Fibroblast of skin of right biceps (primary cell): ENCODE measurements around the gene ZNF618.
"Not testable (repeated sequence)": the region's sequence is repeated elsewhere in the genome, so short reads cannot be mapped to it uniquely, and the experiment has no call there.

Source experiments
- DNase-seq: peaks from one replicate; pipeline ENCODE4 v3.0.0-alpha.2; 2013

ZNF618 gene

DNA sequence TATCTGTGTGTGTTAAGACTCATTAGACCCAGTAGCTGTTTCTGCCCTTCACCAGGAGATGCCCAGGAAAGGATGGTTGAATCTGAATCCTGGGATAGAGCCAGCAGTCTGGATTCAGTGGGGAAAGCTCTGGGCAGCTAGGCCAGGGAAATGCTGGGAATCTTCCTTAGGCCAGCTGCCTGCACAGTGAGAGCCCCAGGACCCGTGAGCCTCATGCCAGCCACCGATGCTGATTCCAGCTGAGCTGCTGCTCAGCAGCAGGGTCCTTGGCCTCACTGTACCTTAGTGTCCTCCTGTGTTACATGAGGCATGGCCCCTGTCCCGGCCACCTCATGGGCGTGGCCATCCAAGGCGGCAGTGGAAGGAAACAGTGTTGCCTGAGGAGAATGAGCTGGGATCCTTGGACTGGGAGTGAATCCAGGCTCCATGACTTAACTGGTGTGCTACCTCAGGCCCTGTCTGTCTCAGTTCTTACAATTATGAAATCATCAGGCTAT, 114.9 kb downstream of the ZNF618 start:
- no peak for DNase-seq

DNA sequence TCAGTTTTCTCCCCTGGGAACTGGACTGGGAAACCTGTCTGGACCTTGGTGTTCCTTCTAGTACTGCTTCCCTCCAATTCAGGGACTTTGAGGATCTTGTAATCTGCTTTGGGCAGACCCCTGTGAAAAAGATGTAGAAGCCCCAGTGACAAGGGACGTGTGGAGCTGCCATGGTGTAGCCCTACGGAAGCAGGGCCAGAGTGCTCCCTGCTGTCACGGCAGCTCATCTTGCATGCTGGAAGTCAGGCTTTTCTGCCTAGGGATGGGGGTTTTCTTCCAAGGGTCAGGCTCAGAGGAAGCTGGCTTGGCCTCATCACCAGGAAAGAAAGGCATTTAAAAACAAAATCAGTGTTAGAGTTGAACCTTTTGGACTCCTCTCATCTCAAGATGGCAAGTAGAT, 115.6 kb downstream of the ZNF618 start:
- DNase-seq = no peak

DNA sequence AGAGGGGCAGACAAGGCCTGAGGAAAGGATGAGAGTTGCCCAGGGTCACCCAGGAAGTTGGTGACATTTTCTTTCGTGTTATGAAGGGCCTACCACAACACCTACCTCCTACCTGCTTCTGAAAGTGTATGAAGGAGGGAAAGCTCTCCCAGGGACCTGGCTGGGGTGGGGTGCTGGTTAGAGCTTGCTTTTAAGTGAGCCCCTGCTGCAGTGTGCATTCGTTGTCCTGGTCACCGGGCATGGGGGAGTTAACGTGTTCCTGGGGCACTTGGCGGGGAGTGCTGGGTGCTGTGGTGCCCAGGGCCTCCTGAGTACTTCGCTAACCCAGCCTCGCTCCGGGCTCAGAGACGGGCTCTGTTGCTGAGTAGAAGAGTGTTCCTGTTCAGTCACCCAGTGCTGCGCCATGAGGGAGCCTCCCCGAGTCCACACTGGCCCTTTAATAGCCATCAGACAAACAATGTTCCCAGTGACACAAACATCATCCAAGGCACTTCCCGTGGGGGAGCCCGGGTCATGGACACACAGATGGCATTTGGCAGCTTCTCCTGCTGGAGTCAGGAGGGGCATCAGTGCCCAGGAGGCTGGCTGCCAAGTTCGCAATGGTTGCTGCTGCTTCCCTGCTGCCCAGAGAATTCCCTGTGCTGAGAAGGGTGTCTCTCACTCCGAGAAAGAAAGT, 116.3 kb downstream of the ZNF618 start:
- DNase-seq = no peak

DNA sequence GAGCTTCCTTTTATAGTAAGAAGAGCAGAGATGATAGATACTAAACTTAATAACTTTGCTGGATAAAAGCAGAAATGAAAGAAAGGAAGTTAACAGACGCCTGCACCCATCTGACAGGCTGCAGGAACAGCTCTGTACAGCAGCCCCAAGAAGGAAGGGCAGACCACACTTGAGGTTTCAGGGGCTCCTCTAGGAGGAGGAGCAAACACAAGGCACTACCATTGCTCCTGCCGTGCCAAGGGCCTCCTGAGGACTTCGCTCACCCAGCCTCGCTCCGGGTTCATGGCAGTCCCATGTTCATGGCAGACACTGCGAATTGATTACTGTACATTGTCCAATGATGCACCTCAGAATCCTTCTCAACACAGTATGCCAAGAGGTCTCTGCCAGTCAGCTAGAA, 116.9 kb downstream of the ZNF618 start:
- no peak for DNase-seq

DNA sequence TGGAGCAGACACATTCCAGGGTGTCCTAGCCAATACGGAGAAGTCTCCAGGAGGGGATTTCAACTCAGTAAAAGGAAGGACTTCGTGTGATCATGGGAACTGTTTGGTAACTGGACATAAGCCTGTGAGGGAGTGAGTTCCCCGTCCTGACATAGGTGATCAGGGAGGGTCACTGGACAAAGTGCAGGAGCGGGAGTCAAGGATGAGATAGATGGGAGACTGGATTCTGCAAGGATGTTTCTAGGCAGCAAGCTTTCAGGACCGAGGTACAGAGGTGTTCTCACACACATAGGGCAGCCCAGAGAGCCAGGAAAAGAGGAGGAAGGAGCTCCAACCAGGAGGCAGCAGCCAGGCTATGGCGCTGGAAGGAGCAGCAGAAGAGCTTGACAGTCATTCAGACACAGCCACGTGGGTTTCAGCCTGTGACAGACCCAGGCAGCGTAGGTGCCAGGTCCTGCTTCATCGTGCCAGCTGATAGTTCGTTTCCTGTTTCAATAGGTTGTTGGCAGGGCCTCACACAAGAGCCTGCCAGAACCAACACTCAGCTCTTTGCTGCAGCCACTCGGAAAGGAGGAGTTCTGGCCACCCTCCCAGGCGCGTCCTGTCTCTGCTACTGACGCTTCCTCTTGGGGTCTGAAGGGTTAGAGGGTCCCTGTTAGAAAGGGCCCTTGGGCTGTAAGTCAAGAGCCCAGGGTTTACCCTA, 117.9 kb downstream of the ZNF618 start:
- DNase-seq = peak; percentile 33

DNA sequence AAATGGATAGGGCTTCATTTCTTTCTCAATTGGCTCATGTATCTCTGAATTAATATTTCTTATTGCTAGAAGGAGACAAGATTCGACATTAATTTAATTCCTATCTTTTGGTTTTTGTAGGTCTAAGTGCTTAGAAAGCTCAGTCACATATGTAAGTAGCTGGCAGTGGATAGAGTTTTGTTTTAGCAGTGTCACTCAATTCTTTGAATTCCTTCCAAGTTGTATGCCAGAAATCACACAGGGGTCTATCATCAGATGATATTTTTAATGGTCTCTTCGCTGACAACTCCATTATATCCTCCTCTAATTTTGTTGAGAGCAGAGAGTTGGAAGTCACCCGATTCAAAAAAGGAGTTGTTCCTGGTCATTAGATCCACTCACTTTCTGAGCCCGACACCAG, 119.3 kb downstream of the ZNF618 start:
- no peak for DNase-seq

DNA sequence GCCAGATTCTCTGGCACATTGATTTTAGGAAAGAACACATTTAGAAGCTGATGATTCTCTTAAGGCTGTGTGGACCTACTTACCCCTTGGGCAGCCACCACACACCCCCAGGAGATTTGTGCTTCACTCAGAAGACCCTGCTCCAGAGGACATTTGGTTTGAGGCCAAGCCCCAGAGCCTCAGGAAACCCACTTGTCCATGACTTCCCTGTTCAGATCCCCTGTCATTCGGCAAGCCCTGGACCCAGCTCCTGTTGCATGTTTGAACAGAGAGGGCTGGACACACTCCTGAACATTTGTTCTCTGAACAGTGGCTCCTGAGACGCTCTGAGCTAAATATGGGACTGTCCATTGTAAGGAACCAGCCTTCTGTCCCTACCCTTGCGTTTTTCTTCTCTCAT, 119.9 kb downstream of the ZNF618 start:
- no peak for DNase-seq

DNA sequence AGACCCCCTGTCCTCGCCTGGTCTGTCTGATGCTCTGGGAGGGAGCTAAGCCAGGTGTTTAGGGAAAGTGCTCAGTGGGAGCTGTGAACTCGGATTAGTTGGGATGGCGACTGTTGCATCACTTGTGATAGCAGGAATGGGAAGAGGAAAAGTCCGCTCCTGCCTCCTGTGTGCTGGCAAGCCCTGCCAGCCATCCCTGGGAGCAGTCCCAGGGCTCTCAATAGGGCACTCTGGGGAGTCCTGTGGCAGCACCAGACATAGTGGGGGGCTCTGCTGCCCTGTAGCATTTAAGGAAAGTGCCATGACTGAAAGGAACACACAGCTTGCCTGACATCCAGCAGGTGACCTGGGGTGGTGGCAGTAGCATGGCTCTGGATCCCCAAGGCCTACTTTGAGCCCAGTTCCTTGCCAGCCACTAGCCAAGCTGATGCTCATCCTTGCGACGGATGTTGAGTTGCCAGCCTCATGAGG, 120.5 kb downstream of the ZNF618 start:
- DNase-seq = no peak

DNA sequence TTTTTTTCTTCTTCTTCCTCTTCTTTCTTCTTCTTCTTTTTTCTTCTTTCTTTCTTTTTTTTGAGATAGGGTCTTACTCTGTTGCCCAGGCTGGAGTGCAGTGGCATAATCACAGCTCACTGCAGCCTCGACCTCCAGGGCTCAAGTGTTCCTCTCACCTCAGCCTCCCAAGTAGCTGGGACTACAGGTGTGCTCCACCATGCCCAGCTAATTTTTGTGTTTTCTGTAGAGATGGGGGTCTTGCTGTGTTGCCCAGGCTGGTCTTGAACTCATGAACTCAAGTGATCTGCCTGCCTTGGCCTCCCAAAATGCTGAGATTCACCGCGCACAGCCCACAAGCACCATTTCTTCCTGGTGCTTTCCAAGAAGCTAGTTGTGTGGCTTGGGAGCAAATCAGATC, 121.0 kb downstream of the ZNF618 start:
- not testable (repeated sequence) for DNase-seq

DNA sequence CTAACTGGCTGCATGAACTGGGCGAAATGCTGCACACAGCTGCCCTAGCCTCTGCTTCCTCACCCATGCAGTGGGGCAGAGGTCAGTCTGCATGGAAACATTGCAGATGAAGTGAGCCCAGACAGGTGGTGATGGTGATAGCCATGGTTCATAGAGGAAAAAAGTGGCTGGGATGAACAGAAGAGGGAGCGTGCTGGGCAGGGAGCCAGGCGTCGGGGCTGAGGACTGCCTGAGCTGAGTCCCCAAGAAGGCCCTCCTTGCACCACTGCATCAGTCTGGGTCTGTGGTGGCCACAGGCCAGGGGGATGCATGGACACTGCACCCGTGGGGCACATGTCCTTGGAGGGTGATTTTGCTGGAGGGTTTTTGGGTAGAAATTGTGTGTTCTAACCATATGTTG, 121.5 kb downstream of the ZNF618 start:
- no peak for DNase-seq

DNA sequence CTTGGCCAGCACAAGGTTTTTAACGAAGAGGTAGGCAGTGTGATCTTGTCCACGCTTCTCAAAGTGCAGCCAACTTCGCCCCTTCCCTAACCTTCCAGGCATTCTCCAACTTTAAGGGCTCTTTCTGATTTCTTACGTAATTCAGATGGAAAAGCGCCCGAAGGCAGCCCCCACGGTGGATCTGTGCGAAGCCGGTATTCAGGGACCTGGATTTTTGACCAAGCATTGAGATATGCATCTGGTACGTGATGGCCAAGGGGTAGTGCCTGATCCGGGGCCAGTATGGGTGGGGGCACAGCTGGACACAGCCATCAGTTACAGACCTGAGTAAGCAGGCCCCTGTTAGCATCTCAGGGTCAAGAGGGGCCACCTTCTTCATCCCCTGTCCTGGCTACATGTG, 122.0 kb downstream of the ZNF618 start:
- DNase-seq = no peak

DNA sequence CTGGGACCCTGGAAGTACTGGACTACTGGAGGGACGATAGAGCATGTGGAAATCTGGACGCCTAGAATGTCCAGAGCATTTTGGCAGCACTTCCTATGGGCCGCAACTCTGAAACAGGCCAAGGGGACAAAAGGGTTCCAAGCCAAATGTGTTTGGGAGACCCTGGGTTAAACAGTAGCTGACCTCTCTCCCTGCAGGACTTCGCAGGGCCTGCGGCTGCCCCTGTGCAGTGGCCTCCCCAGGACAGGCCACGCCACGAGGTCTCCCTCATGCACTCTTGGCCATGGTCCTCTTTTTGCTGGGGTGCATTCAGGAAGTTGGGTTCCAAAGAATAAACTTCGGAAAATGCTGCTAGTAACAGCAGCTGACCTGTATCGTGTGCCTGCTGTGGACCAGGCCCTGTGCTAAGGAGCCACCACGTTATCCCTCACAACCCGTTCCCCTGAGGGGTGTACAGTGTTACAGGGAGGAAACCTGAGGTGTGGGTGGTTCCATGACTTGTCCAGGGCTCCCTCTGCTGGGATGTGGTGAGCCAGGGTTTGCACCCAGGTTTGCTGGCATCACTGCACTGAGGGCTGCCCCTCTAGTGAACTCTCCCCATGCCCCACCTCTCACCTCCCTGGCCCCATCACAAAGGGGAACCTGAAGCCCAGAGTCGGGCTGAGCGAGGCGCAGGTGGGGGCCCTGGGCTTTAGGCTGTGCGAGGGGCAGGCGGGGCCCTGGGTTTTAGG, 122.6 kb downstream of the ZNF618 start:
- DNase-seq = peak; percentile 36

DNA sequence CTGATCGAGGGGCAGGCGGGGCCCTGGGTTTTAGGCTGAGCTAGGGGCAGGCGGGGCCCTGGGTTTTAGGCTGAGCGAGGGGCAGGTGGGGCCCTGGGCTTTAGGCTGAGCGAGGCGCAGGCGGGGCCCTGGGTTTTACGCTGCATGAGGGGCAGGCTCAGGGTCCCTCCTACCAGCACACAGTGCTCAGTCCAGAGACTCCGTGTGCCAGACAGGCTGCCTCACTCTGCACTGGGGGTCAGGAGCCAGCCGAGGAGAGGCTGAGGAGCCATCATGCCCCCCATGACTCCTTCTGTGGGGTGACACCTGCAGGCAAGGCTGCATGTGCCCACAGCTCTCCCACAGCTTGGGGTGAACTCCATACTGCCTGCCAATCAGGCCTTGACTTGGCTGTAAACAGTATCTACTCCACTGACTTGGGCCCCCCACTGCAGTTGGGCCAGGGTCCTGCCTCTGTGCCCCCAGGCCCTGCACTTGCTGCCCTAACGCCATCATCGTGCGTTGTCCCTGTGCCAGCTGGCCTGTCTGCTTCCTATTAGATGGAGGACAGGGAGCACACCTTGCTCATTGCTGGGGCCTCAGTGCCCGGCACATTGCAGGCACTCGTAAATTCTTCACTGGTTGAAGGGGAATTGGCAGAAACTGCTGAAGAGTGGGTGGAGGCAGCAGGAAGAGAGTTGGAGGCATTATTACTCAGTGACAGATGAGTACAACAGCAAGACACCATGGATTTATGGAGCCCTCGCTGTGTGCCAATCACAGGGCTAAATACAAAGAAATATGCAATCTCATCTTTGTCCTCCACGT, 123.3 kb downstream of the ZNF618 start:
- no peak for DNase-seq

DNA sequence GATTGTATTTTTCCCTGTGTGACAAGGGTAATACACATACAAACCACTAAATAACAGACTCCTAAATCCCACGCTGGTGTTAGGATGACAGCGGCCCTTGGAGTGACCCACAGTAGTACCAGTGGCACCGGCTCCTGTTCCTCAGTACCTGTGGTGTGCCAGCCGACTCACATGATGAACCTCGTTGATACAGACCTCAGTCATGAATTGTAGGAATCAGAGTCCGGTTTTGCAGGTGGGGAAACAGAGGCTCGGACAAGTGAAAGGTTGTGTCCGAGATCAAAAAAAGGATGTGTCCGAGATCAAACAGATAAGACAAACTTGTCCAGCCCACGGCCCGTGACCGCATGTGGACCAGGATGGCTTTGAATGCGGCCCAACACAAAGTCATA, 124.0 kb downstream of the ZNF618 start:
- DNase-seq = no peak

DNA sequence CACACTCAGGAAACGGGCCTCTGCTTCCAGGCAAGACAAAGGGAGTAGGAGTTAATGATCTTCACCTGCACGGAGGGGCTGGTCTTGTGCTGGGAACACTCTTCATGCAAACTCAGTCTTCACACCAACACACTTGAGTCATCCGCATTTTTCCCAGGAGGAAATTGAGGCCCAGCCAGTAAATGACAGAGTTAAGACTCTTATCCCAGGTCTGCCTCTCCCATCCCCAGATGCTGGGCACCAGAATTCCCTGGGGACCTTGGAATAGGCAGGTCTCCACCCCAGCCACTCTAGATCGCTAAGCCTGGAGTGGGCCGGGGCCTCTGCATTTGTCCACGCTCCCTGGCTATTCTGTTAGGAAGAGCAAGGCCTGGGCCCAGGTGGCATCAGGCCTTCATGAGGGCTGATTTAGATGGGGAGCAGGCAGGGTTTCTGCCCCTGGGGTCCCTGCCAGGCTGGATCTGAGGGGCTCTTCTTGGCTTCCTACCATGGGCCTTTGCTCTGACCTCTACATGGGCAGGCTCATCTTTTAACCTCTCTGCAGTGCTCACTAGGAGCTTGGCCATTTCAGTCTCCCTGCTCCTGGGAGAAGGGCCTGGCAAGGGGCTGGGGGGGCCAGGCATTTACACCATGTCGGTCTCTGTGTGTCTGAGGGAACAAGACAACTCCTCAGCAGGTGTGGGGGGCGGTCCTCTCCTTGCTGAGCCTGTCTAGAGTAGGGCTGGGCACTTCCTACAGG, 124.7 kb downstream of the ZNF618 start:
- DNase-seq = peak; percentile 25

DNA sequence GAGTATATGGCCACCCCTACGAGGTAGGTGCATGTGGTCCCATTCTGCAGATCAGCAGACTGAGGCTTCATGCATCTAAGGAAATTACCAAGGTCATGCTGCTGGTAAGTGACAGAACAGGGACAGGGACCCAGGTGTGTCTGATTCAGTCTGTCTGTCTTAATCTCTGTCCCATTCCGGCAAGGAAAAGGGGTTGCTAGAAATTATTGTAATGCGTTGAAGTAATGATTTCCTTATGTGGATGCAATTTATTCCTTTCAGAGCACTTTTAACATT, 125.2 kb downstream of the ZNF618 start:
- DNase-seq = no peak

DNA sequence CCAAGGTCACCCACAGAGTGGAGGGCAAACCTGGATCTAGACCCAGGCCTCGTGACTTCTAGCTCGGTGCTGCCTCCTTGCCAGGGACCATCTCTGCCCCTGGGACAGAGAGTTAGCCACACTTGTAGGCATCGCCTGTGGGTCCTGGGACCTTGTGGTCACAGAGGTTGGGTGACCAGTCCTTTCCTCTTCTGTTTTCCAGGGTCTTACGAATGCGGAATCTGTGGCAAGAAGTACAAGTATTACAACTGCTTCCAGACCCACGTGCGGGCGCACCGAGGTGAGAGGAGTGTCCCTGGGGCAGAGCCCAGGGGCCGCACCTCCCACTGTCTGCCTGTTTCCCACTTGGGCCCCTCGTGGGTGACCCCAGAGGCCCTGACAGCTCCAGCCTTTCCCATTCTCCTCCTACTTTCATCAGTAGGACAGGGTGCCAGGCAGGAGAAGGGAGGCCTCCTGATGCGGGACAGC, 125.7 kb downstream of the ZNF618 start:
- DNase-seq = no peak

DNA sequence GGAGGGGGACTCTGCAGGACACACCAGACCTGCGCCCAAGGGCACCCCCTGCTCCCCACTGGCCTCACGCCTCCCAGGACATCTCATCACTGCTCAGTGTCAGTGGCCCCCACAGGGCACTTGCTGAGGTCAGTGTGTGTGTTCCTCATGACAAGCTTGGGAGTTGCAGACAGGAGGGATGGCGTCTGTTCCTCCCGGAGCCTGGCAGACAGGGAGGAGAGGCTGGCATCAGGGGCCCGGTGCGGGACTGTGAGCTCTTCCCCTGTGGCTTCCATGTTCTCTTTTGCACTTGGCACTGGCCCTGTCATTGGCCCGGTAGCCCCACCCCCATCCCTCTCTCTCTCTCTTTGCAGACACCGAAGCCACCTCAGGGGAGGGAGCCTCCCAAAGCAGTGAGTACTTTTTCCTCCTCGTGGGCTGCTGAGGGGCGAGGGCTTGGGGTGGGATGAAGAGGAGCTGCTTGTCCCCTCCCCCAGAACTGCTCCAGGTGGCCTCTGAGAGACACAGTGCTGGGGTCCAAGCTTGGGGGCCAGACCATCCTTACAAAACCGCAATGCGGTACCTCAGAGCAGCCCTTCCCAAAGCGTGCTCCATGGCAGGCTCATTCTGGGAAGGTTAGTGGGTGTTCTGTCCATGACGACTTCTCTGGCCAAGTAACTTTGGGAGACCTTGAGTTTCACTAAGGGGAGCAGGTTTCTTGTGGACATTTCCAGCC, 126.3 kb downstream of the ZNF618 start:
- DNase-seq = no peak

DNA sequence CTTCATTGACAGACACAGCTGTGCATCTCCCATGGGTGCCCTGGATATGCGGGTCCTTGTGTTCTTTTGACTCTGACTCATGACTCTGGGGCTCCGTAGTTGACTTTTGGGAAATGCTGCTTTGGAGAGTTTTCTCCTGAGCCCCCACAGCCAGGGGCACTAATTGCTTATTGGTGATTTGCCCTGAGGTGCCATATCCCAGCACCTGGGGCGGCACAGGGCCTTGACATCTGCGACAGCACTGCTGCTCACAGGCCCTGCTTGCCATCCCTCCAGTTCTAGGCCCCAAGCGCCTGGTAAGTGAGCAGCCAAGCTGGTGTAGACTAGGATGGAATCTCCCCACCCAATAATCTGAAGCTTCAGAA, 126.9 kb downstream of the ZNF618 start:
- no peak for DNase-seq

DNA sequence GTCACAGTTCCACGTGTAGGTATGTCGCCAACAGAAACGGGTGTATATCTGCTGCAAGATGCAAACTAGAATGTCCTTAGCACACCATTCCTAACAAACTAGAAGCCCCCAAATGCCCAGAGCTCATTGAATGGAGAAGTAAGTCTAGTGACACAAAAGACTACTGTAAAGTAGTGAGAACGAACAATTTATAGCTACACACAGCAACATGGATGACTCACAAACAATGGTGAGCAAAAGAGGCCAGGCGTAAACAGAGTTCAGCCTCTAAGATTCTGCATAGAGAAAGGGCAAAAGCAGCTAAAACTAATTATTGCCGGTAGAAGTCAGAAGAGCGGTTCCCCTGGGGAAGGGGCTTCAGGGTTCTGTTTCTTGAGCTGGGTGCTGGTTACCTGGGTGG, 127.2 kb downstream of the ZNF618 start:
- no peak for DNase-seq

DNA sequence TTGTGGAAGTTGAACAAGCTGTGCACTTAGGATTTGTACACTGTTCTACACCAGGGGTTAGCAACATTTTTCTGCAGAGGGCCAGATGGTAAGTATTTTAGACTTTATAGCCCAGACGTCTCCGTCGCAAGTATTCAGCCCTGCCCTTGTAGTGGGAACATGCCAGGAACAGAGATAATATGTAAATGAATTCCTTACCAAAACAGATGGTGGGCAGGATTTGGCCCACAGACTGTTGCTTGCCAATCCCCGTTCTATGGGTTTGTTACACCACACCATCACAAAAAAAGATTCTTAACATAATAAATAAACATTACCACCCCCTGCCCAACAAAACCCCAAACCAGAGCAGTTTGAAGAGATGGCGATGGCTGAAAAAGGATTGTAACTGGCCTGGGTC, 127.6 kb downstream of the ZNF618 start:
- DNase-seq = no peak

DNA sequence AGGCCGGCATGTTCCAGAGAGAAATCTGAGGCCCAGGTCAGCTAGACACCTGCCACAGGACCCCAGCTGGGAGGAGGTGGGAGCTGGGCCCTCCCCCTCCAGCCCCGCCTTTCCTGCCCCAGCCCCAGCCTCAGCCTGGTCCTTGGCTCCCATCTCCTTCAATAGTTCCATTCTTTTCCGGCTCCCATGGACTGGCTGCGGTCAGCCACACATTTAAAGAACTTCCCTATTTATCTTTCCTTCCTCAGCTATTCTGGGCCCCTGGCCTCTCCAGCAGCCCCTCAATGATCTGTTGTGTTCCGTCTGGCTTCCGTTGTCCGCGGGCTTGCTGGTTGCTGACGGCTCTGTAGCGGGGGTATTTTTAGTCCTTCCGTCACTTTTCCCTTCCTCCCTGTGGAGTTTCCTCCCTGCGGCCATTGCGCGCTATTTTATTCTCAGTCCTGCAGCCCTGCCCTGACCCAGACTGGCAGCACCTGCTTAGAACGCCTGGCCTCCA, 128.2 kb downstream of the ZNF618 start:
- no peak for DNase-seq
